Nephron progenitor cell (in vitro differentiated cells): Measurements from ENCODE around the gene POM121.
"Not testable (repeated sequence)": the region's sequence is repeated elsewhere in the genome, so short reads cannot be mapped to it uniquely, and the experiment has no call there.

Source experiments
- DNase-seq: peaks from one replicate; pipeline ENCODE4 v3.0.0; 2021
- H3K27ac Mint-ChIP-seq: 2 replicates; pipeline ENCODE4 v1.8.0; 2021; ENCODE audit warnings: mild to moderate bottlenecking, moderate library complexity, mixed read lengths
- H3K27me3 Mint-ChIP-seq: 2 replicates; pipeline ENCODE4 v1.8.0; 2021; ENCODE audit warnings: mild to moderate bottlenecking, low read depth, mixed read lengths; ENCODE audit not compliant: poor library complexity
- H3K36me3 Mint-ChIP-seq: 2 replicates; pipeline ENCODE4 v1.8.0; 2021; ENCODE audit warnings: low read depth, mixed read lengths
- H3K4me1 Mint-ChIP-seq: 2 replicates; pipeline ENCODE4 v1.8.0; 2021; ENCODE audit warnings: mixed read lengths
- H3K4me3 Mint-ChIP-seq: 2 replicates; pipeline ENCODE4 v1.8.0; 2021; ENCODE audit warnings: mild to moderate bottlenecking, moderate library complexity, mixed read lengths
- H3K9me3 Mint-ChIP-seq: 2 replicates; pipeline ENCODE4 v1.8.0; 2021; ENCODE audit warnings: mild to moderate bottlenecking, moderate library complexity, mixed read lengths
- CTCF ChIP-seq: fragments of 200-600 bp; sonication (generic); IDR thresholded peaks from 2 replicates; pipeline ENCODE4 v1.5.0; 2021; ENCODE audit warnings: antibody characterized with exemption

Gene POM121

GRCh38 chr7:72924733-72925545 is at the start of gene POM121:
POM121 (plus strand) TSS chr7:72925095; CDS start chr7:72925122, 27 bp downstream.
- peak; percentile 85 for DNase-seq
- Mint-ChIP-seq H3K36me3 (peaks cover 30% of the 10 kb centered on the region), H3K4me3 (peak within 1 kb of the TSS; percentile 100), H3K27ac (peak within 1 kb of the TSS; percentile 100), H3K9me3 (no peaks in the 10 kb centered on the region), H3K4me1 (peaks cover 23% of the 10 kb centered on the region), H3K27me3 (no peaks in the 10 kb centered on the region)
- TF ChIP-seq CTCF, result no peak

DNA sequence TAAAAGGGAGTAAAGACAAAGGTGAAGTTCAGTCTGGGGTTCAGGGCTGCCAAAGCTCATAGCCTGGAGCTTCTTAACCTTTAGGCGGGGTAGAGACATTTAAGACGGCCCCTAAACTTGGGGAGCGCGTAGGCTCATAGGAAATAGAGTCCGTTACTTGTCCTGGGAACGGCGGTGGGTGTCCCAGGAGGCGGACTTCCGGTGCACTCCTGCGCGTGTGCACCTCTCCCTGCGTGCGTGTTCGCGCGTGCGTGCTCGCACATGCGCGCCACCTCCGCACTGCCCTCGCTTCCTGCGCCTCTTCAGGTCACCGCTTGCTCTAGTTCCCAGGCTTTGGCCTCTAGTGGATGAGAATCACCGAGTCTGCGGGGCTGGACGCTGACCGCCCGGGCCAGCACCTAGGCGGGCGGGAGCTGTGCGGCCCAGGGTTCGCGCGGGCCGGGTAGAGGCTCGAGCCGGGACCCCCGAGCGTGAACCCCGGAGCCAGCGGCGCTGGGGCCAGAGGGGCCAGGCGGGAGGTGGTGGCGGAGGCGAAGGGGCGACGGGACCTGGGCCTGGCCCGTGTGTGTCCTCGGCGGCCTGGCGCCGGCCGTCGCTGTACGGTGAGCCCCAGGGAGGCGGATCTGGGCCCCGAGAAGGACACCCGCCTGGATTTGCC is 45.7 kb upstream of the POM121 start:
- H3K27me3 Mint-ChIP-seq, H3K9me3 Mint-ChIP-seq: not testable (repeated sequence)
- Mint-ChIP-seq H3K4me3 (peak overlapping the region; percentile 97), H3K36me3 (peaks cover 24% of the 10 kb centered on the region), H3K27ac (peak overlapping the region; percentile 79), H3K4me1 (peaks cover 16% of the 10 kb centered on the region)
- peak; percentile 71 for DNase-seq

- DNase-seq, result peak; percentile 25
Observed at GRCh38 chr7:72879737-72880215, 45.1 kb upstream of the POM121 start.

GRCh38 chr7:72891750-72892149 is 33.1 kb upstream of the POM121 start:
- H3K4me1 Mint-ChIP-seq, H3K27me3 Mint-ChIP-seq, H3K27ac Mint-ChIP-seq, DNase-seq, H3K4me3 Mint-ChIP-seq, H3K9me3 Mint-ChIP-seq: not testable (repeated sequence)
- H3K36me3 Mint-ChIP-seq, result peaks cover 46% of the 10 kb centered on the region

More at GRCh38 chr7:72879737-72880215, 45.1 kb upstream of the POM121 start:
- Mint-ChIP-seq H3K4me1 (peaks cover 16% of the 10 kb centered on the region), H3K27ac (peak overlapping the region; percentile 98), H3K36me3 (peaks cover 24% of the 10 kb centered on the region), H3K4me3 (peak overlapping the region; percentile 97)
- not testable (repeated sequence) for H3K9me3 Mint-ChIP-seq, H3K27me3 Mint-ChIP-seq

DNA sequence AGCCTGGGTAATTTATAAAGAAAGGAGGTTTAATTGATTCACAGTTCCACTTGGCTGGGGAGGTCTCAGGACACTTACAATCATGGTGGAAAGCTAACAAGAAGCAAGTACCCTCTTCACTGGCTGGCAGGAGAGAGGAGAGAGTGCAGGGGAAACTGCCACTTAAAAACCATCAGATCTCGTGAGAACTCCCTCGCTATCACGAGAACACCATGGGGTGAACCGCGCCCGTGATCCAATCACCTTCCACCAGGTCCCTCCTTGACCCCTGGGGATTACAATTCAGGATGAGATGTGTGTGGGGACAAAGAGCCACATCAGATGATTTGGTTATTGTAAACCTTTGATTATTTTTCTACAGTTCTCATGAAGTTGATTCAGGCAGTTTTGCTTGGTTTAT is 20.2 kb upstream of the POM121 start:
- not testable (repeated sequence) for H3K4me3 Mint-ChIP-seq
- peaks cover 96% of the 10 kb centered on the region for H3K36me3 Mint-ChIP-seq

DNA sequence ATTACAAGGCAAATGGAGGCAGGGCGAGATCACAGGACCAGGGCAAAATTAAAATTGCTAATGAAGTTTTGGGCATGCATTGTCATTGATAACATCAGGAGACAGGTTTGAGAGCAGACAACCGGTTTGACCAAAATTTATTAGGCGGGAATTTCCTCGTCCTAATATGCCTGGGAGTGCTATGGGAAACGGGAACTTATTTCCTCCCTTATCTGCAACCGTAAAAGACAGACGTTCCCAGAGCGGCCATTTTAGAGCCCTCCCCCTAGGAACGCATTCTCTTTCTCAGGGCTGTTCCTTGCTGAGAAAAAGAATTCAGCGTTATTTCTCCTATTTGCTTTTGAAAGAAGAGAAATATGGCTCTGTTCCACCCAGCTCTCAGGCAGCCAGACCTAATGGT is 16.5 kb upstream of the POM121 start:
- H3K36me3 Mint-ChIP-seq, result peaks cover 75% of the 10 kb centered on the region
- H3K9me3 Mint-ChIP-seq, result peaks cover 25% of the 10 kb centered on the region
- H3K4me1 Mint-ChIP-seq, H3K27ac Mint-ChIP-seq, H3K27me3 Mint-ChIP-seq, DNase-seq, H3K4me3 Mint-ChIP-seq: not testable (repeated sequence)

More for the DNA sequence above, 20.2 kb upstream of the POM121 start:
- not testable (repeated sequence) for DNase-seq, H3K27me3 Mint-ChIP-seq, H3K27ac Mint-ChIP-seq, H3K4me1 Mint-ChIP-seq
- H3K9me3 Mint-ChIP-seq, result peaks cover 47% of the 10 kb centered on the region

- Mint-ChIP-seq H3K9me3 (peaks cover 15% of the 10 kb centered on the region), H3K36me3 (peaks cover 67% of the 10 kb centered on the region)
- not testable (repeated sequence) for H3K4me3 Mint-ChIP-seq, H3K27ac Mint-ChIP-seq, H3K4me1 Mint-ChIP-seq, H3K27me3 Mint-ChIP-seq, DNase-seq
Observed at GRCh38 chr7:72911395-72911794, 13.5 kb upstream of the POM121 start.

DNA sequence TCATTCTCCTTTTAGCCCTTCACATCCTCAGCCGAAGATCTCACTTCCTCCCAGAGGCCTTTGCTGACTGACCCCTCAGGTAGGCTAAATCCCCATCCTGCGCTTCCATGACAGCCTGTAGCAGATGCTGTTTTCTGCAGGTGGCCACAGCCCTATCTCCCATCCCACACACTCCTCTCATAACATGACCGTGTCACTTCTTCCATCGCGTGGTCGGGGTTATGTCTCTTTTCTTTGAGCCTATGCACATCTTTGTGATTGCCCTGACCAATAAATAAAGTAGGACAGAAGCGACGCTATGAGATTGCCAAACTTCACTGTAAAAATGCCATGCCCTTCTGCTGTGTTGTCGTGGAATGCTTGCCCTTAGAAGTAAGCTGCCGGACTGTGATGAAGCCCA is 11.1 kb upstream of the POM121 start:
- H3K9me3 Mint-ChIP-seq, DNase-seq, H3K4me3 Mint-ChIP-seq, H3K27me3 Mint-ChIP-seq: not testable (repeated sequence)
- peaks cover 14% of the 10 kb centered on the region for H3K4me1 Mint-ChIP-seq
- peak overlapping the region; percentile 63 for H3K27ac Mint-ChIP-seq
- H3K36me3 Mint-ChIP-seq, result peaks cover 57% of the 10 kb centered on the region

- not testable (repeated sequence) for H3K4me3 Mint-ChIP-seq, H3K9me3 Mint-ChIP-seq, H3K27me3 Mint-ChIP-seq, H3K27ac Mint-ChIP-seq
- Mint-ChIP-seq H3K36me3 (peaks cover 47% of the 10 kb centered on the region), H3K4me1 (peaks cover 14% of the 10 kb centered on the region)
- DNase-seq, result peak; percentile 57
- peak; percentile 78 for TF ChIP-seq CTCF
Observed at GRCh38 chr7:72914756-72915525, 10.0 kb upstream of the POM121 start.
